HG02763 (cell line): Measurements from ENCODE around the gene KY.

Experiments
- ATAC-seq: cut with Tn5 transposase; IDR thresholded peaks from one replicate; pipeline ENCODE4 v1.9.1; 2021; ENCODE audit warnings: mild to moderate bottlenecking, moderate library complexity; ENCODE audit not compliant: unreplicated experiment

KY gene

DNA sequence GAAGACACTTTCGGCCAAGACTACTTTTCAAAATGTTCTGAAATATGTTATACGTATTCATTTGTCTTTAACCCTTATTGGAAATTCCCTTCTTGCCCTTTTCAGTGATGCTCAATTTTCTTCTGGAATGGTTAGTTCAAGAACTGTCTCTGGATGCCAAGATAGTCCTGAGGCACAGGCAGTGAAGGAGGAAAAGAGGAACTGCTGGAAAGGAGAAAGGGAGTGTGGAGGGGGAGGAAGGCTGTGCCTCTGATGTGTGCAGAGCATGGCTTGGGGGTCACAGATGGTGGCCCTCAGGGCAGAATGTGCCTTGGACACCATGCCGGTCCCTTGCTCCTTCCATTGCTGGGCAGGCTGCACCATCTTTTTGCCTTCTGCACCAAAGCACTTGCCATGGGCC lies 91.2 kb downstream of the KY start:
- no peak for ATAC-seq
